ENCODE measurements around the gene PCDHA13. TPM values are rescaled to one million over a fixed set of nuclear protein-coding genes. Genes with fewer than 3 reads are reported as not detected.
"Not testable (repeated sequence)": the region's sequence is repeated elsewhere in the genome, so short reads cannot be mapped to it uniquely, and the experiment has no call there.

The PCDHA13 gene
- total and polyA plus RNA-seq, 2 of the 4 experiments (the other 2 are of a cell fraction) = not detected

- Histone ChIP-seq H4K5ac (ENCODE audit: low read depth, low read length) (no peak within 1 kb of the TSS), H3K36me3 (ENCODE audit: control insufficient read depth, insufficient read depth, low read length) (no peaks in the 10 kb centered on the region), H2BK20ac (ENCODE audit: low read depth, low read length) (no peak within 1 kb of the TSS), H3K79me1 (ENCODE audit: low read depth in 1 of 2, low read length in 2 of 2) (no peaks in the 10 kb centered on the region), H3K9me1 (ENCODE audit: insufficient read depth, low read length) (no peaks in the 10 kb centered on the region), H3K4me3 (ENCODE audit: insufficient read depth, low read depth, low read length) (0 out of 2 replicates have a peak within 1 kb of the TSS, but pooled peaks have one; percentile 7), H3K9ac (ENCODE audit: low read depth, low read length) (no peak within 1 kb of the TSS), H2BK5ac (ENCODE audit: low read depth, low read length, poor library complexity, severe bottlenecking) (no peak within 1 kb of the TSS), H4K20me1 (ENCODE audit: insufficient read depth, low read length) (no peaks in the 10 kb centered on the region), H4K91ac (ENCODE audit: insufficient read depth, low read depth, low read length) (no peak within 1 kb of the TSS), H2BK15ac (ENCODE audit: low read depth, low read length) (no peak within 1 kb of the TSS), H2AK5ac (ENCODE audit: low read depth, low read length) (no peak within 1 kb of the TSS), H3K4ac (ENCODE audit: low read depth, low read length) (no peak within 1 kb of the TSS), H2AK9ac (replicated peaks; ENCODE audit: low read depth, low read length, poor library complexity) (no peak within 1 kb of the TSS), H3K27me3 (ENCODE audit: control insufficient read depth, insufficient read depth, low read length) (no peaks in the 10 kb centered on the region), H3K4me2 (ENCODE audit: low read depth, low read length) (no peak within 1 kb of the TSS), H4K8ac (ENCODE audit: low read depth in 2 of 2, low read length in 2 of 2) (no peak within 1 kb of the TSS), H3K14ac (replicated peaks; ENCODE audit: low read depth, low read length) (no peak within 1 kb of the TSS), H3K23ac (ENCODE audit: low read depth, low read length) (no peak within 1 kb of the TSS), H3K27ac (ENCODE audit: insufficient read depth, low read length) (no peak within 1 kb of the TSS), H3K56ac (ENCODE audit: extremely low read depth, insufficient read depth, low read length) (no peak within 1 kb of the TSS), H3K18ac (ENCODE audit: low read depth, low read length) (no peak within 1 kb of the TSS), H3K4me1 (ENCODE audit: control insufficient read depth, insufficient read depth, low read length) (no peaks in the 10 kb centered on the region), H2AFZ (replicated peaks; ENCODE audit: low read length, poor library complexity) (peak within 1 kb of the TSS; percentile 49), H3K9me3 (ENCODE audit: control insufficient read depth, insufficient read depth, low read length) (peaks cover 22% of the 10 kb centered on the region), H2BK120ac (ENCODE audit: low read depth, low read length) (no peak within 1 kb of the TSS)
- in situ Hi-C loops (cut with MboI; ENCODE audit: low sequenced_read_pairs) = no loop called here
- ChIA-PET POLR2A (ENCODE audit: unreplicated experiment) (no interaction called here), CTCF (no interaction called here)
- no TSS peak for BruUV-seq (replicated peaks)
- WGBS, 2 experiments (ENCODE audit: extremely low coverage in 2 of 2, insufficient read length in 1 of 2) = no CpG with 5 or more reads among the region's 8 CpGs
- peak; percentile 15; the same call in 1 of the 2 replicates for TF ChIP-seq CTCF (conservative IDR thresholded peaks at IDR 0.05; ENCODE audit: low read depth, low read length)
- TF ChIP-seq MAFK (IDR thresholded peaks at IDR 0.05; ENCODE audit: low read depth, low read length) = no peak
- ATAC-seq (ENCODE audit: low read depth) (no peak), DNase-seq (peak; percentile 2)
- intact Hi-C loops (cut with micrococcal nuclease) = no loop called here
- dilution Hi-C loops (cut with HindIII; ENCODE audit: low sequenced_read_pairs, unreplicated experiment) = no loop called here
Observed at GRCh38 chr5:140833993-140834392, 47.9 kb upstream of the PCDHA13 start, which contains the start of gene PCDHA7. Gene PCDHA7 (plus strand): TSS chr5:140834269. CDS start chr5:140834384, 115 bp downstream.

- 40% methylated on average over 2 of the region's 38 CpGs; no CpG with 5 or more reads in 1 of the 2 experiments for WGBS, 2 experiments (ENCODE audit: extremely low coverage in 2 of 2, insufficient read length in 1 of 2)
- H3K9me3 ChIP-seq (ENCODE audit: control insufficient read depth, insufficient read depth, low read length) = peaks cover 21% of the 10 kb centered on the region
- H3K18ac ChIP-seq (ENCODE audit: low read depth, low read length); DNase-seq; H3K79me1 ChIP-seq (ENCODE audit: low read depth in 1 of 2, low read length in 2 of 2); H3K23ac ChIP-seq (ENCODE audit: low read depth, low read length); H2BK5ac ChIP-seq (ENCODE audit: low read depth, low read length, poor library complexity, severe bottlenecking); H3K36me3 ChIP-seq (ENCODE audit: control insufficient read depth, insufficient read depth, low read length); H3K4me2 ChIP-seq (ENCODE audit: low read depth, low read length); ATAC-seq (ENCODE audit: low read depth); H2AK9ac ChIP-seq (replicated peaks; ENCODE audit: low read depth, low read length, poor library complexity); H4K5ac ChIP-seq (ENCODE audit: low read depth, low read length); H4K91ac ChIP-seq (ENCODE audit: insufficient read depth, low read depth, low read length); H3K9ac ChIP-seq (ENCODE audit: low read depth, low read length); H3K27ac ChIP-seq (ENCODE audit: insufficient read depth, low read length); H3K14ac ChIP-seq (replicated peaks; ENCODE audit: low read depth, low read length); H3K4ac ChIP-seq (ENCODE audit: low read depth, low read length); BruUV-seq (replicated peaks); H3K4me1 ChIP-seq (ENCODE audit: control insufficient read depth, insufficient read depth, low read length); H2AK5ac ChIP-seq (ENCODE audit: low read depth, low read length); POLR2A ChIA-PET (ENCODE audit: unreplicated experiment); in situ Hi-C loops (cut with MboI; ENCODE audit: low sequenced_read_pairs); H4K20me1 ChIP-seq (ENCODE audit: insufficient read depth, low read length); intact Hi-C loops (cut with micrococcal nuclease); H2BK120ac ChIP-seq (ENCODE audit: low read depth, low read length); H2BK15ac ChIP-seq (ENCODE audit: low read depth, low read length); H3K56ac ChIP-seq (ENCODE audit: extremely low read depth, insufficient read depth, low read length); CTCF ChIA-PET; H4K8ac ChIP-seq (ENCODE audit: low read depth in 2 of 2, low read length in 2 of 2); H2BK20ac ChIP-seq (ENCODE audit: low read depth, low read length); dilution Hi-C loops (cut with HindIII; ENCODE audit: low sequenced_read_pairs, unreplicated experiment); H3K9me1 ChIP-seq (ENCODE audit: insufficient read depth, low read length); H3K27me3 ChIP-seq (ENCODE audit: control insufficient read depth, insufficient read depth, low read length): not testable (repeated sequence)
- H2AFZ ChIP-seq (replicated peaks; ENCODE audit: low read length, poor library complexity) = peak overlapping the region; percentile 49
- H3K4me3 ChIP-seq (ENCODE audit: insufficient read depth, low read depth, low read length) = 0 out of 2 replicates have a peak overlapping the region, but pooled peaks have one; percentile 7
Observed at GRCh38 chr5:140834439-140835008, 47.4 kb upstream of the PCDHA13 start.

Measured in IMR-90 (cell line).